ENCODE results near the gene CLDN24. TPM values are rescaled to one million over a fixed set of nuclear protein-coding genes. Genes with fewer than 3 reads are reported as not detected.

Gene CLDN24
- total RNA-seq (not detected in 2 replicates), polyA plus RNA-seq (not detected in 2 replicates), polyA minus RNA-seq (ENCODE audit: low replicate concordance) (not detected in 2 replicates)
- polyA plus RNA-seq (2012): not detected in 2 replicates

GRCh38 chr4:183322326-183322725 is at the start of gene CLDN24:
CLDN24 (minus strand) TSS chr4:183322426; CDS start chr4:183322426, 0 bp downstream.
- peaks cover 2% of the 10 kb centered on the region for H3K36me3 ChIP-seq (ENCODE audit: control insufficient read depth, insufficient read depth, low read length)
- no peak for DNase-seq (ENCODE audit: low read depth in 2 of 2)
- H3K9ac ChIP-seq (ENCODE audit: insufficient read depth, low read length): no peak within 1 kb of the TSS
- no peaks in the 10 kb centered on the region for H3K27me3 ChIP-seq (ENCODE audit: control insufficient read depth, insufficient read depth, low read length)
- H4K20me1 ChIP-seq (ENCODE audit: control insufficient read depth, extremely low read depth, insufficient read depth, low read length): no peaks in the 10 kb centered on the region
- no peak within 1 kb of the TSS for H2AFZ ChIP-seq (ENCODE audit: low read length)
- H3K79me2 ChIP-seq (ENCODE audit: control insufficient read depth, insufficient read depth, low read length): no peaks in the 10 kb centered on the region
- no peak for TF ChIP-seq EZH2 (IDR thresholded peaks at IDR 0.05; ENCODE audit: low read length, missing control alignments)
- no peak for TF ChIP-seq CTCF (conservative IDR thresholded peaks at IDR 0.05 in 1 of 2, IDR thresholded peaks at IDR 0.05 in 1 of 2; ENCODE audit: low read depth in 1 of 2, low read length in 2 of 2)
- no peak within 1 kb of the TSS for H3K4me2 ChIP-seq (ENCODE audit: extremely low read depth, insufficient read depth, low read length)
- H3K4me1 ChIP-seq (ENCODE audit: control insufficient read depth, extremely low read depth, insufficient read depth, low read length): no peaks in the 10 kb centered on the region
- H3K27ac ChIP-seq (ENCODE audit: insufficient read depth, low read length): no peak within 1 kb of the TSS
- H3K4me3 ChIP-seq (replicated peaks in 1 of 4; ENCODE audit: control extremely low read depth in 1 of 4, insufficient read depth in 1 of 4, low read depth in 3 of 4, low read length in 4 of 4): no peak within 1 kb of the TSS
- H3K9me3 ChIP-seq (ENCODE audit: control insufficient read depth, insufficient read depth, low read depth, low read length): no peaks in the 10 kb centered on the region

- no peak overlapping the region for H3K27ac ChIP-seq (ENCODE audit: insufficient read depth, low read length)
- no peak for DNase-seq (ENCODE audit: low read depth in 2 of 2)
- no peaks in the 10 kb centered on the region for H4K20me1 ChIP-seq (ENCODE audit: control insufficient read depth, extremely low read depth, insufficient read depth, low read length)
- TF ChIP-seq CTCF (conservative IDR thresholded peaks at IDR 0.05 in 1 of 2, IDR thresholded peaks at IDR 0.05 in 1 of 2; ENCODE audit: low read depth in 1 of 2, low read length in 2 of 2) (no peak), EZH2 (IDR thresholded peaks at IDR 0.05; ENCODE audit: low read length, missing control alignments) (no peak)
- H3K4me1 ChIP-seq (ENCODE audit: control insufficient read depth, extremely low read depth, insufficient read depth, low read length): no peaks in the 10 kb centered on the region
- no peak overlapping the region for H3K4me2 ChIP-seq (ENCODE audit: extremely low read depth, insufficient read depth, low read length)
- H2AFZ ChIP-seq (ENCODE audit: low read length): no peak overlapping the region
- no peaks in the 10 kb centered on the region for H3K79me2 ChIP-seq (ENCODE audit: control insufficient read depth, insufficient read depth, low read length)
- H3K9me3 ChIP-seq (ENCODE audit: control insufficient read depth, insufficient read depth, low read depth, low read length): no peaks in the 10 kb centered on the region
- H3K9ac ChIP-seq (ENCODE audit: insufficient read depth, low read length): no peak overlapping the region
- no peaks in the 10 kb centered on the region for H3K27me3 ChIP-seq (ENCODE audit: control insufficient read depth, insufficient read depth, low read length)
- no peaks in the 10 kb centered on the region for H3K36me3 ChIP-seq (ENCODE audit: control insufficient read depth, insufficient read depth, low read length)
- no peak overlapping the region for H3K4me3 ChIP-seq (replicated peaks in 1 of 4; ENCODE audit: control extremely low read depth in 1 of 4, insufficient read depth in 1 of 4, low read depth in 3 of 4, low read length in 4 of 4)
Measured at GRCh38 chr4:183370786-183371185, 48.6 kb upstream of the CLDN24 start.

- Histone ChIP-seq H3K4me3 (replicated peaks in 1 of 4; ENCODE audit: control extremely low read depth in 1 of 4, insufficient read depth in 1 of 4, low read depth in 3 of 4, low read length in 4 of 4) (no peak overlapping the region), H3K36me3 (ENCODE audit: control insufficient read depth, insufficient read depth, low read length) (no peaks in the 10 kb centered on the region), H4K20me1 (ENCODE audit: control insufficient read depth, extremely low read depth, insufficient read depth, low read length) (no peaks in the 10 kb centered on the region), H3K4me1 (ENCODE audit: control insufficient read depth, extremely low read depth, insufficient read depth, low read length) (no peaks in the 10 kb centered on the region), H3K27ac (ENCODE audit: insufficient read depth, low read length) (no peak overlapping the region), H2AFZ (ENCODE audit: low read length) (no peak overlapping the region), H3K9me3 (ENCODE audit: control insufficient read depth, insufficient read depth, low read depth, low read length) (no peaks in the 10 kb centered on the region), H3K4me2 (ENCODE audit: extremely low read depth, insufficient read depth, low read length) (no peak overlapping the region), H3K27me3 (ENCODE audit: control insufficient read depth, insufficient read depth, low read length) (no peaks in the 10 kb centered on the region), H3K9ac (ENCODE audit: insufficient read depth, low read length) (no peak overlapping the region), H3K79me2 (ENCODE audit: control insufficient read depth, insufficient read depth, low read length) (no peaks in the 10 kb centered on the region)
- no peak for TF ChIP-seq CTCF (conservative IDR thresholded peaks at IDR 0.05 in 1 of 2, IDR thresholded peaks at IDR 0.05 in 1 of 2; ENCODE audit: low read depth in 1 of 2, low read length in 2 of 2)
- no peak for TF ChIP-seq EZH2 (IDR thresholded peaks at IDR 0.05; ENCODE audit: low read length, missing control alignments)
- no peak for DNase-seq (ENCODE audit: low read depth in 2 of 2)
Measured at GRCh38 chr4:183369073-183369472, 46.8 kb upstream of the CLDN24 start.
